GM21367 (cell line): ENCODE measurements around the gene ZNF524.
A peak's percentile ranks its signal among the peaks of the same experiment; 100 is the strongest.

Experiments used
- ATAC-seq: cut with Tn5 transposase; IDR thresholded peaks from one replicate; pipeline ENCODE4 v1.9.1; 2021; ENCODE audit not compliant: unreplicated experiment

ZNF524 gene

GRCh38 chr19:55601084-55601483 is 996 bp downstream of the ZNF524 start:
- no peak for ATAC-seq

GRCh38 chr19:55602104-55603001 is 2.3 kb downstream of the ZNF524 start:
- ATAC-seq, result no peak

- no peak for ATAC-seq
These were observed 3.0 kb downstream of the ZNF524 start for GRCh38 chr19:55603115-55603514.

- ATAC-seq, result no peak
These were observed 3.6 kb downstream of the ZNF524 start for GRCh38 chr19:55603581-55604292.

GRCh38 chr19:55605207-55605636 is 5.1 kb downstream of the ZNF524 start:
- peak; percentile 44 for ATAC-seq

GRCh38 chr19:55605637-55606470 is 5.8 kb downstream of the ZNF524 start, which contains the start of gene ZNF865:
Gene ZNF865, plus strand, starts transcription at chr19:55605647. Its CDS starts 7,972 bp downstream, at chr19:55613619.
- no peak for ATAC-seq

GRCh38 chr19:55606471-55606787 is 6.3 kb downstream of the ZNF524 start:
- ATAC-seq, result no peak

- ATAC-seq, result no peak
These were observed 6.7 kb downstream of the ZNF524 start for GRCh38 chr19:55606817-55607216.

GRCh38 chr19:55609326-55609725 is 9.2 kb downstream of the ZNF524 start:
- no peak for ATAC-seq

- ATAC-seq, result no peak
These were observed 11.4 kb downstream of the ZNF524 start for GRCh38 chr19:55611300-55611982.

GRCh38 chr19:55611983-55612645 is 12.0 kb downstream of the ZNF524 start:
- ATAC-seq, result no peak

GRCh38 chr19:55613396-55613795 is 13.3 kb downstream of the ZNF524 start:
- no peak for ATAC-seq

GRCh38 chr19:55613930-55614710 is 14.0 kb downstream of the ZNF524 start:
- ATAC-seq, result no peak

- no peak for ATAC-seq
These were observed 14.8 kb downstream of the ZNF524 start for GRCh38 chr19:55614711-55615542.

GRCh38 chr19:55615543-55616394 is 15.7 kb downstream of the ZNF524 start:
- no peak for ATAC-seq

GRCh38 chr19:55616395-55616875 is 16.3 kb downstream of the ZNF524 start:
- no peak for ATAC-seq

- no peak for ATAC-seq
These were observed 17.3 kb downstream of the ZNF524 start for GRCh38 chr19:55617426-55617825.
